KOPT-K1 (cell line): ENCODE measurements around the gene TSBP1.

Experiments
- H3K27ac ChIP-seq: fragments of 200-600 bp; sonication (generic); 2 replicates; pipeline ENCODE4 v1.5.1; 2016; ENCODE audit warnings: antibody characterized with exemption, mild to moderate bottlenecking, low read depth, low read length; ENCODE audit not compliant: poor library complexity, severe bottlenecking
- H3K36me3 ChIP-seq: fragments of 200-600 bp; sonication (generic); 2 replicates; pipeline ENCODE4 v1.5.1; 2017; ENCODE audit warnings: antibody characterized with exemption, mild to moderate bottlenecking, low read length, moderate library complexity; ENCODE audit not compliant: insufficient read depth
- H3K9me3 ChIP-seq: fragments of 200-600 bp; sonication (generic); 2 replicates; pipeline ENCODE4 v1.5.1; 2017; ENCODE audit warnings: antibody characterized with exemption, low read length, mild to moderate bottlenecking; ENCODE audit not compliant: insufficient read depth, poor library complexity, severe bottlenecking

The TSBP1 gene

GRCh38 chr6:32371803-32372202 lies at the start of gene TSBP1:
Gene TSBP1 (minus strand): TSS chr6:32371903. CDS start chr6:32371706, 197 bp downstream.
- Histone ChIP-seq H3K27ac (no peak within 1 kb of the TSS), H3K36me3 (no peaks in the 10 kb centered on the region), H3K9me3 (no peaks in the 10 kb centered on the region)

- Histone ChIP-seq H3K36me3 (no peaks in the 10 kb centered on the region), H3K27ac (no peak overlapping the region), H3K9me3 (no peaks in the 10 kb centered on the region)
Measured at GRCh38 chr6:32416036-32416435, 44.3 kb upstream of the TSBP1 start.

- no peaks in the 10 kb centered on the region for H3K9me3 ChIP-seq
- H3K36me3 ChIP-seq: no peaks in the 10 kb centered on the region
- H3K27ac ChIP-seq: no peak overlapping the region
Measured at GRCh38 chr6:32415521-32416019, 43.9 kb upstream of the TSBP1 start.

- no peaks in the 10 kb centered on the region for H3K9me3 ChIP-seq
- no peak overlapping the region for H3K27ac ChIP-seq
- H3K36me3 ChIP-seq: no peaks in the 10 kb centered on the region
Measured at GRCh38 chr6:32413427-32414047, 41.8 kb upstream of the TSBP1 start.

- H3K27ac ChIP-seq: no peak overlapping the region
- no peaks in the 10 kb centered on the region for H3K9me3 ChIP-seq
- H3K36me3 ChIP-seq: no peaks in the 10 kb centered on the region
Measured at GRCh38 chr6:32411566-32412327, 40.0 kb upstream of the TSBP1 start.

GRCh38 chr6:32410906-32411305 lies 39.2 kb upstream of the TSBP1 start:
- Histone ChIP-seq H3K9me3 (no peaks in the 10 kb centered on the region), H3K36me3 (no peaks in the 10 kb centered on the region), H3K27ac (no peak overlapping the region)

- Histone ChIP-seq H3K36me3 (no peaks in the 10 kb centered on the region), H3K9me3 (no peaks in the 10 kb centered on the region), H3K27ac (no peak within 1 kb of the TSS)
Measured at GRCh38 chr6:32406857-32407256, 35.2 kb upstream of the TSBP1 start, which contains the start of gene BTNL2. Gene BTNL2 (minus strand): TSS chr6:32407181. CDS start chr6:32407123, 58 bp downstream.

- no peak overlapping the region for H3K27ac ChIP-seq
- no peaks in the 10 kb centered on the region for H3K36me3 ChIP-seq
- no peaks in the 10 kb centered on the region for H3K9me3 ChIP-seq
Measured at GRCh38 chr6:32406197-32406596, 34.5 kb upstream of the TSBP1 start.

GRCh38 chr6:32405656-32406055 lies 34.0 kb upstream of the TSBP1 start:
- no peaks in the 10 kb centered on the region for H3K36me3 ChIP-seq
- H3K27ac ChIP-seq: no peak overlapping the region
- H3K9me3 ChIP-seq: no peaks in the 10 kb centered on the region

GRCh38 chr6:32402812-32403211 lies 31.1 kb upstream of the TSBP1 start:
- Histone ChIP-seq H3K36me3 (no peaks in the 10 kb centered on the region), H3K27ac (no peak overlapping the region), H3K9me3 (no peaks in the 10 kb centered on the region)

- Histone ChIP-seq H3K27ac (no peak overlapping the region), H3K36me3 (no peaks in the 10 kb centered on the region), H3K9me3 (no peaks in the 10 kb centered on the region)
Measured at GRCh38 chr6:32401284-32401963, 29.7 kb upstream of the TSBP1 start.

- Histone ChIP-seq H3K9me3 (no peaks in the 10 kb centered on the region), H3K27ac (no peak overlapping the region), H3K36me3 (no peaks in the 10 kb centered on the region)
Measured at GRCh38 chr6:32397252-32397920, 25.7 kb upstream of the TSBP1 start.

GRCh38 chr6:32396028-32396427 lies 24.3 kb upstream of the TSBP1 start:
- Histone ChIP-seq H3K36me3 (no peaks in the 10 kb centered on the region), H3K27ac (no peak overlapping the region), H3K9me3 (no peaks in the 10 kb centered on the region)

GRCh38 chr6:32393665-32394420 lies 22.1 kb upstream of the TSBP1 start:
- Histone ChIP-seq H3K27ac (no peak overlapping the region), H3K36me3 (no peaks in the 10 kb centered on the region)

More at GRCh38 chr6:32393665-32394420, 22.1 kb upstream of the TSBP1 start:
- H3K9me3 ChIP-seq: no peaks in the 10 kb centered on the region
